DMS 273 treated with DMSO at 0.1 percent for 48 hours (cell line): Measurements from ENCODE around the gene B3GNT2.
"Not testable (repeated sequence)": the region's sequence is repeated elsewhere in the genome, so short reads cannot be mapped to it uniquely, and the experiment has no call there.

ENCODE experiments used
- DNase-seq: peaks from one replicate; lab custom pipeline; 2025; lab: John Stamatoyannopoulos, UW

B3GNT2 gene, protein sequence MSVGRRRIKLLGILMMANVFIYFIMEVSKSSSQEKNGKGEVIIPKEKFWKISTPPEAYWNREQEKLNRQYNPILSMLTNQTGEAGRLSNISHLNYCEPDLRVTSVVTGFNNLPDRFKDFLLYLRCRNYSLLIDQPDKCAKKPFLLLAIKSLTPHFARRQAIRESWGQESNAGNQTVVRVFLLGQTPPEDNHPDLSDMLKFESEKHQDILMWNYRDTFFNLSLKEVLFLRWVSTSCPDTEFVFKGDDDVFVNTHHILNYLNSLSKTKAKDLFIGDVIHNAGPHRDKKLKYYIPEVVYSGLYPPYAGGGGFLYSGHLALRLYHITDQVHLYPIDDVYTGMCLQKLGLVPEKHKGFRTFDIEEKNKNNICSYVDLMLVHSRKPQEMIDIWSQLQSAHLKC

DNA sequence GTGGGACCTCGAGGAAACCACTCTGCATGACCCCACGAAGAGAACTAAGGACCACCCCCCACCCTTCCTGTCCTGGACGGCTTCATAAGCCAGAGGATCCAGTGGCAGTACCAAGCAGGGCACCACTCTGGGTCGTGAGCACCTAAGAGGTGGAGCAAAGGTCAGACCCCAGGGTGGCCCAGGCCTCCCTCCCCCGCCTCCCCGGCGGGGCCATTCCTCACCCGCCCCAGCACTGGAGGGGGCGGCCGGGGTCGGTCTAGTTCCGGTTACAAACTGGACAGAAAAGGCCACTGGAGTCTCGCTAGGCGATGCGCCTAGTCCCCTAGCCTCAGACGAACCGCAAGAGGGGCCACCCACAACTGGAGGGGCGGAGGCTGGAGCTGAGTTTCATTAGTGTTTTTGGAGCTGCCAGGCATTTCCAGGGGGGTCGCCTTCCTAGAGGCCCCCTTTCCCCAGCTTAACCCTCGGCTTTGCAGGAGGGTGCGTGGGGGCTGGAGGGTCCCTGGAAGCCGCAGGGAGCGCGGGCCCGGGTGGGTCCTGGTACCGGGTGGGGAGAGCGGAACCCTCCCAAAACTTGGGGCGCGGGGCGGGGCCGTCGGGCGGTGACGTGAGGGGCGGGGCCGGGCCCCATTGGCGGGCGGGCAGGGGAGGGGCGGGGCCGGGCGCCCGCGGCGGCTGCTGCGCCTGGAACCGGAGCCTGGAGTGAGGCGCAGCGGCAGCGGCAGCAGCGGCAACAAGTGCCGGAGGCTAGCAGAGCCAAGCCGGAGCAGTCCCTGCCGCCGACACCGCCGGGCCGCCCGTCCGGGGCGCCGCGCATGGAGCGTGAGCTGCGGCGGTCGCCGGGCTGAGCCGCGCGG lies at the start of gene B3GNT2:
Gene B3GNT2 (plus strand): TSS at position 695 of the 857 bp plus-strand sequence. CDS start 26,106 bp downstream, outside the sequence.
- DNase-seq = peak; percentile 27

DNA sequence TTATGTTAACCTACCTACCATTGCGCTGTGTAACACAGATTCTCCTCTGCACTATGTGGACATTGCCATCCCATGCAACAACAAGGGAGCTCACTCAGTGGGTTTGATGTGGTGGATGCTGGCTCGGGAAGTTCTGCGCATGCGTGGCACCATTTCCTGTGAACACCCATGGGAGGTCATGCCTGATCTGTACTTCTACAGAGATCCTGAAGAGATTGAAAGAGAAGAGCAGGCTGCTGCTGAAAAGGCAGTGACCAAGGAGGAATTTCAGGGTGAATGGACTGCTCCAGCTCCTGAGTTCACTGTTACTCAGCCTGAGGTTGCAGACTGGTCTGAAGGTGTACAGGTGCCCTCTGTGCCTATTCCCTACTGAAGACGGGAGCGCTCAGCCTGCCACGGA lies 49.1 kb upstream of the B3GNT2 start:
- DNase-seq = not testable (repeated sequence)

DNA sequence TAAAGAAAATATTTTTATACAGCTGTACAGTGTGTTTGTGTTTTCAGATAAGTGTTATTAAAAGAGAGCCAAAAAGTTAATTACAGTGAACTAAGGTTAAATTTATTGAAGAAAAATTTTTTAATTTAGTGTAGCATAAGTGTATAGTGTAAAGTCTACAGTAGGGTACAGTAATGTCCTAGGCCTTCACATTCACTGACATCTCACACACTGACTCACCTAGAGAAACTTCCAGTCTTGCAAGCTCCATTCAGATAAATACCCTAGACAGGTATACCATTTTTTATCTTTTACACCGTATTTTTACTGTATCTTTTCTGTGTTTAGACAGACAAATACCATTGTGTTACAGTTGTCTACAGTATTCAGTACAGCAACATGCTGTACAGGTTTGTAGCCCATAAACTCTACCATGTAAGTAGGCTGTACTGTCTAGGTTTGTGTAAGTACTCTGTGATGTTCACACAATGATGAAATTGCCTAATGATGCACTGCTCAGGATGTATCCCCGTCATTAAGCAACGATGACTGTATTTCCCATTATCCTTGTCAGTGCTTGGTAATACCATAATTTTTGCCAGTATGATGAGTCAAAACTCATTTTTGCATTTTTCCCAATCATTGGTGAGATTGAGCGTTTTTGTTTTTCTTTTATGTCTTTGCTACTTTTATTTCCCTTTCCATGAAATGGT lies 48.2 kb upstream of the B3GNT2 start:
- no peak for DNase-seq

DNA sequence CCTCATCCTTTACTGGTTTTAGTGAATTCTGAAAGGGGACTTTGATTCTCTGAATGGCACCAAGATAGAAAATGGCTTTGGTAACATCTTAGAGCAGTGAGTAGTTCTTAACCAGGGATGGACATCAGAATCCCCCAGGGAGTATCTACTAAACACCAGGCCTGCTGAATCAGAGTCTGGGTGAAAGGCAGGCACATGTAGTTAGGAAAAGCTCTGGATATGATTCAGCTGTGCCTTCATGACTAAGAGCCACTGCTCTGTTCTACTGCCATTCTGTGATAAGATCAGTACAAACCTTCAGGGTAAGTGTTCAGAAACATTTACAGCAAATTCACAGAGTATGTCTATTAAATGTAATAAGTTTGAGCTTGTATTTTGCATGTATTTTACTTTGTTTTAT lies 46.2 kb upstream of the B3GNT2 start:
- DNase-seq = no peak

DNA sequence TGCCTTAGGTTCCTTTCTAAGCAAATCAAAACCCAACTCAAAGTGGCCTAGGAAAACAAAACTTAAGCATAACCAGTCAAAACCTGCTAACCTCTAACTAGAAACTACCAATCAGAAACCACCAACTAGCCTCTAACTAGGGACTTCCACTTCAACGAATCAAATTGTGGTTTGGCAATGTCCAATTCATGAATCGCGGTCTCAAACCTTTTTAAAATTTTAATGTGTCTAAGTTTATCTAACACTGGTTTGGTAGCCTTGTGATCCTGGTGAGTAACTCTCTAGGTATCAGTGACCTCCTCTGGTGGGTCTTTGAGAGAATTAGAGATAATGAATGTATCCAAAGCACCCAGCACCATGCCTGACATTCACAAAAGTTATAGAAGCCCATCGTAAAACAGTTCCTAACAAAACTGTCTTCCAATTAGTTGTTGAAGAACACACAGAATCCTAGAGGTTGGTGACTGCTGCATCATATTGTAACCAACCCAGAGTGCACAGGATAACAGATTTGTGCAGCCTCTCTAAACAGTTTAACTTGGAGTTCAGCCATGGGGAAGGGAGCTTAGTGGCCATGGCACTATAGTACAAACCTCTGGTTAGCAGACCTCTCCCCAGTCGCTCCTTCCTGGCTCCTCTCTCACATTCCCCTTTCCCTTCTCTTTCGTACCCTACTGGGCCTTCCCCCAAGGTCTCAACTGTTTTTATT lies 45.2 kb upstream of the B3GNT2 start:
- DNase-seq = no peak

DNA sequence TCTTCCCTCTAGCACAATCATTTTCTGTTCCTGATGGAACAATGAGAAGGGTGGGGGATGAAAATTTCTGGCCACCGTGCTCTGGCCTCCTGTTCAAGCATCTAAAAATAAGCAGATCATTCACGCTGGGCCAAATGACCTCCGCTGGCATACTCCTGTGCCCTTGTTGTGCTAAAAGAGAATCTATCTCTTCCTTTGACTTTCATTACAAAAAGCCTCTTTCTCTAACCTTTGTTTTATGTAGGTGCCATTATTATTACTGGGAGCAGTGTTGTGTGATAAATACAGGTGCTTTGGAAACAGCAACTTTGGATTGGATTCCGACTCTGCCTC lies 44.6 kb upstream of the B3GNT2 start:
- no peak for DNase-seq

DNA sequence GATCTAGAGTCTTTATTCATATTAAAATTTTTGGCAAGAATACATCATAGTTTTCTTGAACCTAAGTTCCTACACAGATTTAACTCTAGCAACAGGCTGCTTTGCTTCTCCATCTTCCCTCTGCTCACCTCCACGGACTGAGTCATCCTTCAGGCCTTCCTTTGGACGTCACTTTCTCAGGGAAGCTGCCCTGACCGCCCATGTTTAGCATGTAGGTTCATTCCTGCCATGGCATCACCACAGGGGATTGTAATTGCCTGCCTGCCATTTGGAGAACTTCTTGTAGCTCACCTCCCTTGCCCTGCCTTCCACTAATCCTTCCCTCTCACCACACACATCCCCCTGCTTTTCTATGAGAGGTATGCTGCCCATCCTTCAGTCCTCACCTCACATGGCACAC lies 43.9 kb upstream of the B3GNT2 start:
- no peak for DNase-seq

DNA sequence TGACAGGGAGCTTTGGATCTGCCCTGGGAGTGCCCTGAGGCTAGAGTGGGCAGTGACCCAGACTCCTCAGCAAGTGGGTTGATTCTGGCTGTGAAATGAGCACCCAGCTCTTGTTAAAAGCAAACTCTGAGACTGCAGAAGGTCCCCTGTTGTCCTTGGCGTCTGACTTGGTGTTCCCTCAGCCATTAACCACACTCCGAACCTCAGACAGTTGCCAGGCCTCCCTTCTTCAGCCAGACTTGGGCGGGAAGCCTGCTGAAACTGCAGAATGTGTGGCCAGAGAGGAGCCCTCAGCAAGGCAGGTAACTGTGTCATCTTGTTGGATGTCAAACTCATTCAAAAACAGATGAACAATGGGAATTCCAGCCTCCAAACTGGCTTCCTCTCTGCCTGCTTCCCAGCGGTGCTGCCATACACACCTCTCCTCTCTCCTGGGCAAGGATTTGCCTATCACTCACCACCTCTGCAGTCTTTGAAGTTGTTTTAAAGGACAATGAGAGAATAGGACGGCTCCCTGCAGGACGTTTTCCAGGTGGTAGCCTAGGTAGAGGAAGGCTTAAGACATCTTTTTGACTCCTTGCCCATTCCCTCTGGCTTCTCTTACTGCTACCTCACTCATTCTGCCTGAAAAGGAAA lies 38.9 kb upstream of the B3GNT2 start:
- DNase-seq = no peak

DNA sequence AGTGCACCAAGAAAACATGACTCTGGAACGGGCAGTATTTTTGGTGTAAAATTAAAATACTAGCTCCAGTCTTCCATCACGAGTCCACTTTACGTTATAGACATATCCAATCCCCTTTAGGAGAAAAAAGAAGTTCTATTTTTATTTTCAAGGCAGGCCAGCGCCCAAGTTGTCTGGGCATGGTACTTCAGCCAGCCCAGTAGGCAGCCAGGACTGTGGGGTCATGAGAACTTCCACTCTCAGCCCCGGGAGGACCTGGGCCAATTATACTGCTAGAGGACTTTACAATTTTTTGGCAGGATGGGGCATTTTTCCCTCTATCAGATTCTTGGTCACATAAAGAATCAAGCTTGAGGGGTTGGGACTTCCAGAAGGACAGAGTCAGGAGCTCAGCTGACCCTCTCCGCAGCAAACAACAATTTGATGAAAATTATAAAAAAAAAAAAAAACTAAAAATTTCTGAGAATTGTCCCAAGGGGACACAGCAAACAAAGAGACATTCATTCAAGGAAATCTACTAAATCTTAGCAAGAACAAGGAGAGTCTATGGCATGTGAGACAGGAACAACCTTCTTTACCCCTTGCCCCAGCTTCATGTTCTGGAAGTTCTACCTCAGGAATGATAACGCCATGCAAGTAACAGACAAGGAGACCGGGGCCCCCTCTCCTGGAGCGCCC lies 37.3 kb upstream of the B3GNT2 start:
- no peak for DNase-seq

DNA sequence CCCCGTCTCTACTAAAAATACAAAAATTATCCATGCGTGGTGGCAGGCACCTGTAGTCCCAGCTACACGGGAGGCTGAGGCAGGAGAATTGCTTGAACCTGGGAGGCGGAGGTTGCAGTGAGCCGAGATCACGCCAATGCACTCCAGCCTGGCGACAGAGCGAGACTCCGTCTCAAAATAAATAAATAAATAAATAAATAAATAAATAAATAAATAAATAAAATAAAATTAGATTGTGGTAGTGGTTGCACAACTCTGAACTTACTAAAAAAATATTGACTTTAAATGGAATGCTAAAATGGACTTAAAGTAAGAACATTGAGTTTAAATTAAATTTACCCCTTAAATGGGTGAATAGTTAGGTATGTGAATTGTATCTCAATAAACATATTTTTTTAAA lies 35.2 kb upstream of the B3GNT2 start:
- not testable (repeated sequence) for DNase-seq

DNA sequence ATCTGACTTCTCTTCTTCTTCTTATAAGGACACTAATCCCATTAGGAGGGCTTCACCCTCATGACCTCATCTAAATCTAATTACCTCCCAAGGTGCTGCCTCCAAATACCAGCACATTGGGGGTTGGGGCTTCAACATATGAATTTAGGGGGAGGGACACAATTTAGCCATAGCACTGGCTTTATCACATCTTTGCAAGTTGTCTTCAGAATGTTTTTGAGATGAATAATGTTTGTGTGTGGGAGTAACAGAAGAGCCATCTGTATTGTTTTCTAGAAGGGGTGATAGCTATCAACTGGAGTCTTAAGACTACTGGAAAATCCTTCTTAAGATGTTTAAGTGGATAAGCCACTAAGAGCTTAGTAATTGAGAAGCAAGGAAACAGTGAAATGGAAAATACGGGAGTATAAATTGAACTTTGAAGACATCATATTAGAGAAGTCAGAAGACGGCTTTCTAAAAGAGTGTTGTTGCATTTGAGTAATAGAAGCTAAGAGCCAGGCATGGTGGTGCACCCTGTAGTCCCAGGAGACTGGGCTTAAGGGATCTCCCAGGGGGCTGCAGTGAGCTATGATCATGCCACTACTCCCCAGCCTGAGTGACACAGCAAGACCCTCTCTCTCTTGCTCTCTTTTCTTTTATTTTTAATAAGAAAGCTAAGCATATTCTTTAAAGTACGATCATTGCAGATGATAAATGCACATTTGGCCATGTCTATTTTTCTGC lies 32.6 kb upstream of the B3GNT2 start:
- no peak for DNase-seq

DNA sequence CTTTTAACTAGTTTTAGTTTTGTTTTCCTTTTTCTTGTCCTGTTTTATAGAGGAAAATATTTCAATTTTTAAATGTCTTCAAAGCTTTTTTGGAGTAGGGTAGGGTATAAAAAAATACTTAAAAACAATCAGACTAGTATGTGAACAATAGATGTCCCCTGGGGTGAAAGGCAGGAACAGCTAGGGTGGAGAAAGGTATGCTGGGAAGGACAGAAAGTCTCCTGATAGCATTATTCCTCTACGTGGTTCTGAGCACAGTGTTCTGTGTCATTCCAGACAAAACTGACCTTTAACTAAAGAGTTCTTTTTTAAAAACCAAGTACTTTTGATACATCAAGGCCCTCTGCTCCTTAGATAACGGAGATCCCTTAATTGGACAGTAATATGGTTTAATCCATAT lies 32.1 kb upstream of the B3GNT2 start:
- no peak for DNase-seq

DNA sequence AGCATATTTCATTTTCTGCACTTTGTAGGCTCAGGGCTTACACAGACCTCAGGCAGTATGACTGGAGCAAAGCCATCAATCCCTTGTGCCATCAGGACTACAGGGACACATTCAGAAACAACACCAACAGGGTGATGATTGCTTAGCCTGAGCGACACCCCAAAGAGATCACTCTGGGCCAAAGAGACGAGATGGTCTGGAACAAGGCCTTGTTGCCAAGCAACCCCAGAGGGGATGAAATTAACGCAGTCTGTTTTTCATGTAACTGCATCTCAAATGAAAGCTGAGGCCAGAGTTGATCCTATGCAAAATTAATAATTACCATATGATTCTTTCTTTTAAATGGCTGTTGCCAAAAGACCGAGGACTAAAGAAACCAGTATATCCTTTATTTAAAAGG lies 20.2 kb upstream of the B3GNT2 start:
- DNase-seq = no peak

DNA sequence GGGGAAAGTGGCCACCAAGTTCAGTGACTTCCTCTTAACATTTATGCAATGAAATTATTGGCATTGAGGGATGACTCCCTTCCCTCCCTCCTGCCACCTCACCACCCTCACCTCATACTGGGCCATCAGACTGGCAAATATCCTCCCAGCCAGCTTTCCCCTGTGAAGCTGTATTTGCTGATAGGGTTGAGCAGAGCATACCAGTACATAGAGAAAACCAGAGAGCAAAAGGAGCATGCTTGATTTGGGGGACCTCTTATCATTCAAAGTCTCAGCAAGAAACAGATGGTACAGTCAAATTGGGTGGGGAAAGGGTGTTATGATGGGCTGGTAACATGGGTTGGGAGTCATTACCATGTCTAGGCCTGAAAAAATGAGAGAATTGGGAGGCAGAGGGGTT lies 19.1 kb upstream of the B3GNT2 start:
- DNase-seq = no peak

DNA sequence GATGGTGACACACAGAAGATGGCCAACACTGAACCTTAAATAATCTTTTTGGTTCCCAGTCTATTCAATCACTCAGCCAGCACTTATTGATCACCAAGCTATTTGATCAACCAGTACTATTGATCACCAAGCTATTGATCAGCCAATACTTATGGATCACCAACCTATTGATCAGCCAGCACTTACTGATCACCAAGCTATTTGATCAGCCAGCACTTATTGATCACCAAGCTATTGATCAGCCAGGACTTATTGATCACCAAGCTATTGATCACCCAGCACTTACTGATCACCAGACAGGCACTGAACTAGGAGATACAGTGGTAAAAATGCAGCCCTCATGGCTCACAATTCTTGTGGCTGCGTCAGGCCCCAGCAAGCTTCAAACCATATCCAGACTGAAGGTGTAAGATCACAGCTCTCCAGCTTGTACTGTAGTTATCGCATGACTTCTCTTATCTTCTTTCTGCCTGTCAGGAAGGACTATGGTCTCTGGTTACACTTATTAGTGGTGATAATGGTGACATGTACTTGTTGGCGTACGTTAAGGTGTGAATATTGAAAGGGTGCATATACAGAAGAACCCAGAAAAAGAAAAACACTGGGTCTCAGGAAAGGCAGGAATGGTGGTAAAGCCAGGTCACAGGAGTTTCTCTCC lies 18.4 kb upstream of the B3GNT2 start:
- DNase-seq = no peak

DNA sequence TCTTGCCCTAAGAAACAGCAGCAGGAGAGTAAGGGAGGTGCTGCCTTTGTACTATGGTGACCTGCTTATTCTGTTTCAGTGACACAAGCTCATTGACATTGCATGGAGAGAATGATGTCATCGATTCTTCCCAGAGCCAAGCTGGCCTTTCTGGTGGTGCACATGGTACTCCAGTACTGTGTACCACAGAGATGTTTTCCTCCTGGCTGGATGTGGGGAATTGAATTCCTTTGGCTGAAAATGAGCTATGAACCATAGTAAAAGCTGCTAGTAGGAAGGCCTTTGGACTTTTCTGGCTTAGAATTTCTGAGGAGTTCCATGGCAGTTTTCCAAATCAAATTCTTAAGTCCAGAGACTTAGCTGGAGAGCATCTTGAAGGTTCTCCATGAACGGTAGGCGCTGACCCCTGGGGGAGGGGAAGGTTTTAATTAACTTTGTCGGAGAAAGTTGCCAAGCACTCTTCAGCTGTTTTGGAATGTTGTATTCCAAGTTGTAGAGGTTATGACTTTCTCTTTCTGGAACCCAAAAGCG lies 17.1 kb upstream of the B3GNT2 start:
- no peak for DNase-seq

DNA sequence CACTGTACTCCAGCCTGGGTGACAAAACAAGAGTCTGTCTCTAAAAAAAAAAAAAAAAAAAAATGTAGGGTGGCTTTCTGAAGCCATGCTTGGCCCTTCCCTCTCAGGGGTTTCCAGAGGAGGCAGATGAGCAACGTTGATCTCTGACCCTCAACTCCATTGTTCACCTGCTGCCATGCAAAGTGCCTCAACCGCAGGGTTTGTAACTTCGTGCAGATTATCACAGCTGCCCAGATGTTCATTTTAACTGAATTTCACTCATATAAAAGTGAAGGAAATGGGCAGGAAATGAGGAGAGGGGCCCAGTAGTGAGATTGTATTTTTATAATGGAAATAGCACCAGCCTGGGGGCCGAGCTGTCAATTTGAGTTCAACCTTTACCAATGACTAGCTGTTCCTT lies 14.9 kb upstream of the B3GNT2 start:
- no peak for DNase-seq

DNA sequence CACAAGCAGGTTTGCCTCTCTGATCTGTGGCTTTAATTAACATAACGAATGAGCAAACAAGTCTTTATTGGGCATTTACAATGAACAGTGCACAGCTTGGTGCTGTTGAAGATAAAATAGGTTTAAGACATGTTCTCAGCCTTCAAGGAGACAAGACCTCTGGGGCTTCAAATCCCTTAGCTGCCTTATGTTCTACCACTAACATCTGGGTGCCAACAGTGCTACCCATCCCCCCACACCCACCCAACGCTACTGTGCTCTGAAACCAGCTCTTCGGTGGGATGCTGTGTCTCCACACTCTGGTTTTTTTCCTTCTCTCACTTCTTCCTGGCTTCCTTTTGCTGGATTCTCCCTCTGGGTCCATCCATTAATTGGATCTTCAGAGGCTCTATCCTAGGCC lies 14.1 kb upstream of the B3GNT2 start:
- no peak for DNase-seq

DNA sequence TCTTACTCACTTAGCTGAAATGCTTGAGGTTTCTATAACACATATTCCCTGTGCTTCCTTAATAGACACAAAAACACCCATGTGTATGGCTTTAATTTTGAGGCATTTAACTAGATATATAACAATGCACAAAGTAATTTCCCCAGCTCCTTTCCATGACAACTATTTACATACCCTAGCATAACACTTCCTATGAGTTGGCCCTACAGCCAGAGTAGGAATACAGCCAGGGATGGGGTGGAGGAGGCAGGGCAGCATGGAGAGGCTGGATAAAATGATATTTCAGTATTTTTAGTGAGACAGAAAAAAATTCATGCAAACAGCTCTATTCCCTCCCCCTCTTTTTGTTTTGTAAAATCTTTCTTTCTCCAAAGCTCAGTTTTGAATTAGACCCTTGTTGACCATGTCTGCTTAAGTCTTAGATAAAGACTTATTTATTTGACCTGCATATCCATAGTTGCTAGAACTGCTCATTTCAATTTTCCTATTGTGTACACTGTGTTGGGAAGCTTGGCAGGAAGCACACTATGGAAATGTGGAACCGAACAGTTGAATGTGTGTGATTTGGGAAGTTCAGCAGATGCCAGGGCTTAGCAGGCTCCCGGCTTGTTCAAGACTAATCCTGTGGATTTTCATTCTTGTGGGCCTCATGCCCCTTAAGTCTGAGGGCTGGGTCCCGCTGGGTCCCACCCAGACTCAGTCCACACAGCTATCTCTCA lies 11.2 kb upstream of the B3GNT2 start:
- no peak for DNase-seq
